ENCODE results near the gene PLCH1. TPM values are rescaled to one million over a fixed set of nuclear protein-coding genes. Genes with fewer than 3 reads are reported as not detected.

Gene PLCH1
- total and polyA plus RNA-seq, 2 of the 13 experiments (the other 11 are each of a cell fraction or from before 2014, with no cell fraction given) = 2.0 to 3.0 TPM

GRCh38 chr3:155426524-155427230 is 318.2 kb downstream of the PLCH1 start (continued):
- TF ChIP-seq PRDM10 (CRISPR knock-in tag; IDR thresholded peaks at IDR 0.05; ENCODE audit: low read depth) = no peak
- no peak for TF ChIP-seq FOXC1 (CRISPR knock-in tag; IDR thresholded peaks at IDR 0.05; ENCODE audit: borderline replicate concordance)

- in situ Hi-C loops (cut with HindIII; ENCODE audit: extremely low pct_ligation_motif_present, low pct_unique_long_range_greater_than_20kb) (no loop called here), intact Hi-C loops (cut with micrococcal nuclease; ENCODE audit: unreplicated experiment) (no loop called here)
- ChIA-PET CTCF (ENCODE audit: low intra/inter-chr PET ratio, low total read pairs) (no interaction called here), POLR2A (no interaction called here)
- H3K9me3 ChIP-seq (ENCODE audit: low read length) = peaks cover 12% of the 10 kb centered on the region
- no TSS peak for BruUV-seq (replicated peaks)
- no peak for DNase-seq (ENCODE audit: low spot score)
- H3K4me3 ChIP-seq (replicated peaks in 1 of 3; ENCODE audit: insufficient read depth in 1 of 3, low read depth in 2 of 3, low read length in 3 of 3) = no peak overlapping the region
- no peak for FAIRE-seq
- H3K36me3 ChIP-seq (replicated peaks in 1 of 2; ENCODE audit: control insufficient read depth in 1 of 2, insufficient read depth in 2 of 2, low read length in 2 of 2) = no peaks in the 10 kb centered on the region
- H3K27ac ChIP-seq (ENCODE audit: extremely low read length, insufficient read depth, low read length) = no peak overlapping the region
- H3K79me2 ChIP-seq (ENCODE audit: insufficient read depth, low read length) = no peaks in the 10 kb centered on the region
- H3K4me2 ChIP-seq (ENCODE audit: low read depth, low read length) = no peak overlapping the region
- no peaks in the 10 kb centered on the region for H4K20me1 ChIP-seq (ENCODE audit: insufficient read depth, low read length)
- ATAC-seq = no peak
- no peak overlapping the region for H3K9ac ChIP-seq (ENCODE audit: insufficient read depth, low read depth, low read length)
- 42% methylated on average over 2 of the region's 2 CpGs for WGBS (ENCODE audit: low lambda C conversion rate)
- H3K27me3 ChIP-seq (ENCODE audit: control insufficient read depth in 1 of 2, insufficient read depth in 2 of 2, low read length in 2 of 2) = no peaks in the 10 kb centered on the region; a peak in 1 of 5 replicates
- no peak overlapping the region for H2AFZ ChIP-seq (ENCODE audit: low read length)
- no peaks in the 10 kb centered on the region; the same call in 1 of the 2 replicates for H3K4me1 ChIP-seq (ENCODE audit: insufficient read depth, low read length)
- TF ChIP-seq CREB1 (IDR thresholded peaks at IDR 0.05) (no peak), CREB1 (CRISPR knock-in tag; IDR thresholded peaks at IDR 0.05) (no peak), ZNF850 (CRISPR knock-in tag; conservative IDR thresholded peaks at IDR 0.05) (no peak), KLF6 (CRISPR knock-in tag; IDR thresholded peaks at IDR 0.05) (no peak), ZBTB43 (CRISPR knock-in tag; conservative IDR thresholded peaks at IDR 0.05) (no peak), ZSCAN31 (CRISPR knock-in tag; IDR thresholded peaks at IDR 0.05; ENCODE audit: low read depth) (no peak), ZBTB1 (CRISPR knock-in tag; IDR thresholded peaks at IDR 0.05; ENCODE audit: borderline replicate concordance) (no peak), WIZ (CRISPR knock-in tag; IDR thresholded peaks at IDR 0.05) (no peak), ATF6 (CRISPR knock-in tag; conservative IDR thresholded peaks at IDR 0.05) (no peak), GFI1 (CRISPR knock-in tag; IDR thresholded peaks at IDR 0.05; ENCODE audit: borderline replicate concordance) (no peak)
Measured at GRCh38 chr3:155425396-155425795, 319.5 kb downstream of the PLCH1 start.

All from HepG2 (cell line).